IPS-NIHi7 (cell line): ENCODE results near the gene EID2.

Source experiments
- DNase-seq: peaks from one replicate; pipeline ENCODE4 v3.0.0; 2012; ENCODE audit warnings: mixed read lengths; ENCODE audit errors: extremely low spot score

EID2 gene

DNA sequence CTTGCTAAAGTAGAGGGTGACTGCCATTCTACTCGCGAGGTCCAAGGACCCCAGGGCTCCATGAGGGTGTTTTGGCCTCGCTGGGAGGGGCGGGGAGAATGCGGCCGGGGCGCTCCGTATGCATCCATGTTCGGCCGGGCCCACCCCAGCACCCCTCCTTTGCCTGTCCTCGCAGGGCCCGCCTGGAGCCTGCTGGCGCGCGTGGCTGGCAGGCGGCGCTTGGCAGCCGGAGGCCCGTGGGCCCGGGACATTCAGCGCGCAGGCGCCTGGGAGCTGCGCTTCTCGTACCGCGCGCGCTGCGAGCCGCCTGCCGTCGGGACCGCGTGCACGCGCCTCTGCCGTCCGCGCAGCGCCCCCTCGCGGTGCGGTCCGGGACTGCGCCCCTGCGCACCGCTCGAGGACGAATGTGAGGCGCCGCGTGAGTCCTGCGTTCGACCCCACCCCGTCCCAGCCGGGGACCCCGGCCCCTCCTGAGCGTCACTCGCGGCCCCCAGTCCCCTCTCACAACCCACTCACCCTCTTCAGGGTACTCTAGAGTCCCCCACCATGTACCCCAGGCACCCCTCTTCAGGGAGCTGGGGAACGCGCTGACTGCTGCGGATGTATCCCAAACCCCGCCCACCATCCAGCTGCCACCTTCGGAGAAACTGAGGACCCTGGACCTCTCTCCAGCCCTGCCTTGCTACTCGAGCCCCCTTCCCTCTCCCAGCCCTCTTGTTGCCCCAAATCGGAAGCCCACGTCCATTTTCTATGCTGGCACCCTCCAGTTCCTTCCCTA is 37.1 kb downstream of the EID2 start:
- peak; percentile 90 for DNase-seq

DNA sequence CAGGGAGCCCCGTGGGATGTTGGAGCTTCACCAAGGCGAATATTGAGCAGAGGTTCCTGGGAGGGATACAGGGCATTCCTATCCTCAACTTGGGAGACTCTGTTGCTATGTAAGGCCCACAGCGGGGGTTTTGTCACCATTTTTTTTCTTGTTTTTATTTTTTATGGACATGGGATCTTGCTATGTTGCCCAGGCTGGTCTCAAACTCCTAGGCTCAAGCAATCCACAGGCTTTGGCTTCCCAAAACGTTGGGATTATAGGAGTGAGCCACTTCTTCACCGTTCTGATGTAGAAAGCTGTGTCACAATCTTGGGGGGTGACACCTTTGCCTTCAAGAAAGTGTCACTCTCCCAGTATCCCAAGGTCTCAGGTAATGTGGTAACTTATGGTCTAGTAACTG is 38.6 kb downstream of the EID2 start:
- DNase-seq, result no peak

DNA sequence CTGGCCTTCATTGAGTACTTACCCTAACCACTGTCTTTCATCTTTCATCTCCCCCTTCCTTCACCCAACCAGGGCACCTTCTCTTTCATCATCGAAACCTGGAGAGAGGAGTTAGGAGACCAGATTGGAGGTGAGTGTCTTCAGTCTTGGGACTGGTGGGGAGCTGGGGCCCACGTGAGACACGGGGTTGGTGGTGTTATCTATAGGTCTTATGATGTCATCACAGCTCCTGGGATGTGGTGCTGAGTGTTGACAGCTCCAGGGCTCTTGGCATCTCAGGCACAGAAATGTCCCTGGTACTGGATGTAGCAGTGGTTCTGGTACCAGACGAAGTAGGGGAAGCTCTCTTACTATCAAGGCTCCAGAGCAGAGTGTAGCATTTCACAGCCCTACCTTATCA is 39.4 kb downstream of the EID2 start:
- no peak for DNase-seq

DNA sequence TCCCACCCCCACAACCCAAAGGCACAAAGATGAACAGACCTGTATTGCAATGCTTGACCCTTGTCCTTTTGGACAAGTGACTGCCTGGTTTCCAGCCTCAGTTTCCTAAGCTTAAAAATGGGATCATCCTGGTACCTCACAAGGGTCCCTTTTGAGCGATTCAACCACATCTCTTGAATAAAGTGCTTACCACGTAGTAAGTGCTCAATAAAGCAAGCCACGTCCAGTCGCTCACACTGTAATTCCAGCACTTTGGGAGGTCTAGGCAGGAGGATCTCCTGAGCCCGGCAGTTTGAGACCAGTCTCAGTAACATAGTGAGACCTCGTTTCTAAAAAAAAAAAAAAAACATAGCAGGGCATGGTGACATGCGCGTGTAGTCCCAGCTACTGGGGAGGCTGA is 40.0 kb downstream of the EID2 start:
- no peak for DNase-seq

DNA sequence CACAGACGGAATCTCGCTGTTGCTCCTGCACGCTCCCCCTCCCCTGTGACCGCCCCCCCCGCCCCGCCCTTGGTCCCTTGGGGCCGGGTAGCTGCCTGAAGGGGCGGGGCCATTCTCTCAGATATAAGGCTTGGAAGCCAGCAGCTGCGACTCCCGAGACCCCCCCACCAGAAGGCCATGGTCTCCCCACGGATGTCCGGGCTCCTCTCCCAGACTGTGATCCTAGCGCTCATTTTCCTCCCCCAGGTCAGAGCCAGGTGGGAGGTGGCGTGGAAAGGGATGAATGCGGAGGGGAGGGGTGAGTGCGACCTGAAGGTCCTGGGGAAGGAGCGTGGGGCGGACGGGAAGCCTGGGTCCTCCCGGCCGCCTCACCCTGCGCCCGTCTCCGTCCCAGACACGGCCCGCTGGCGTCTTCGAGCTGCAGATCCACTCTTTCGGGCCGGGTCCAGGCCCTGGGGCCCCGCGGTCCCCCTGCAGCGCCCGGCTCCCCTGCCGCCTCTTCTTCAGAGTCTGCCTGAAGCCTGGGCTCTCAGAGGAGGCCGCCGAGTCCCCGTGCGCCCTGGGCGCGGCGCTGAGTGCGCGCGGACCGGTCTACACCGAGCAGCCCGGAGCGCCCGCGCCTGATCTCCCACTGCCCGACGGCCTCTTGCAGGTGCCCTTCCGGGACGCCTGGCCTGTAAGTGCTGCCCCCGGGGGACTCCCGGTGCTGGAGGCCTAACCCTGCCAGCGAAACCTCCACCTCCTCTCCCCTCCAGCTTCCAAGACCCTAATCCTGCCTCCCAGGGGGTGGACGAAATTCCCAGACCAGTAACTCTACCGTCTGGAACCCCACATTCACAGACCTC is 40.9 kb downstream of the EID2 start, which contains the start of gene DLL3:
DLL3 (plus strand) TSS at position 150 of the 845 bp plus-strand sequence; CDS start at position 178, 28 bp downstream.
- peak; percentile 35 for DNase-seq

DNA sequence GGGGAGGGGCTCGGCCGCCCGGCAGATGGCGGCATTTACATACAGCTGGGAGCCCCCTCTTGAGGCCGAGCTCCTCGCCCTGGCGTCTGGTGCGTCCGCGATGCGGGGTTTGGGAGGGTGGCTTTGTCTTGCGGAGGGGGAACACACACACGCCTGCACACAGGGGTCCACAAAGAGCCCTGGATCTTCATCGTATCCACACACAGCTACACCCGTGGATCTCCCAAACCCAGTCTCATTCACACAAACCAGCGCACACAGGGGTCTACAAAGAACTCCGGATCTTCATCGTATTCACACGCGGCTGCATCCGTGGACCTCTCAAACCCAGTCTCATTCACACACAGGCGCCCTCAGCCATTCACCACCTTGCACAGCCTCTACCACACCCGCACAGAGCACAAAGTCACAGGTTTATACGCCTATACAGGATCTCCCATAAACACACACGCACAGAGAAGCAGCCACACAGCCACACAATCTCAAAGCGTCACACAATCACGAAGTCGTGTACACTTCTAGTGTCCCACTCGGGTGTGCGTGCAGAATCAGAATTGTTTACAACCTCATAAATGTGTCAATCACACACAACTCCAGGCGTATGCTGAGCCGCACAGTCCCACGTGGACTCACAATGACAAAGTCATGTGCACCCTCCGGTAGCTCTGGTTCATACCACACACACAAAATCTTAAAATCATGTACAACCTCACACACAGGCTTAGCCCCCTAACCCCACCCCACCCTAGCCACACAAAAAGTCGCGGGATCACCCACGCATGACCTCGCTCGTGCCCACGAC is 41.8 kb downstream of the EID2 start:
- DNase-seq, result peak; percentile 83

DNA sequence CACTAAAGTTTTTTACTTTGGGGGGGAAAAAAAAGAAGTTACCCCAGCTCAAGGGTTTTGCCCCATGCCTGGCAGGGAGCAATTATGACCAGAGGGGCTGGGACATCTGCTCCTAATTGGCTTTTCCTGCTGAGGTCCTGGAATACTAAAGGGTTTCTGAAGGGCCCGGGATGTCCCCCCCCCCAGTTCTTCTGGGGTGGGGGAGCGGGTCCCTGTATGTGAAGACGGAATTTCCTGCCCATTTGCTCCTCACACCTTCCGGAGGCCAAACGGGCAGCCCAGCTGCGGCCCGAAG is 42.3 kb downstream of the EID2 start:
- no peak for DNase-seq

DNA sequence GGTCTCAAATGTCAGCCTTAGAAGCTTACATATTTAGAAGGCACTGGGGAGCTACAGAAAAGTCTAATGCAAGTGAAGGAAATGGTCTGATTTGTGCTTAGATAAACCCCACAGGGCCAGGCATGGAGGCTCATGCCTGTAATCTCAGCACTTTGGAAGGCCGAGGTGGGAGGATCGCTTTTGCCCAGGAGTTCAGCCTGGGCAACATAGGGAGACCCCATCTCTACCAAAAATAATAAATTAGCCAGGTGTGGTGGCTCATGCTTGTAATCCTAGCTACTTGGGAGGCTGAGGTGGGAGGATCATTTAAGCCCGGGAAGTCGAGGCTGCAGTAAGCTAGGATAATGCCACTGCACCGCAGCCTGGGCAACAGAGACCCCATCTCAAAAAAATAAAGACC is 43.9 kb downstream of the EID2 start:
- no peak for DNase-seq

DNA sequence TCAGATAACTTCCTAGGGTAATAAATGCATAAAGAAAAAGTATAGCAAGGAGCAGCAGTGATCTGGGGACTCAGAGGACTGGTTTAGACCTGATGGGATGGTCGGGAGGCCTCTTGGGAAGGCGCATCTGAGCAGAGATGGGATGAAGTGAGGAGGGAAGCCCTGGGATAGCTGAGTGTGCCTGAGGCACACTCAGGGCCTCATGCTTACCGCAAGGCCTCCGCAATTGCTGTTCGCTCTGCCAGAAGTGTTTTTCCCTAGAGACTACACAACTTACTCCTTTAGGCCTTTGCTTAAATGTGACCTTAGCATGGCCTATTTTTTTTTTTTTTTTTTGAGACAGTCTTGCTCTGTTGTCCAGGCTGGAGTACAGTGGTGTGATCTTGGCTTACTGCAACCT is 45.3 kb downstream of the EID2 start:
- no peak for DNase-seq

DNA sequence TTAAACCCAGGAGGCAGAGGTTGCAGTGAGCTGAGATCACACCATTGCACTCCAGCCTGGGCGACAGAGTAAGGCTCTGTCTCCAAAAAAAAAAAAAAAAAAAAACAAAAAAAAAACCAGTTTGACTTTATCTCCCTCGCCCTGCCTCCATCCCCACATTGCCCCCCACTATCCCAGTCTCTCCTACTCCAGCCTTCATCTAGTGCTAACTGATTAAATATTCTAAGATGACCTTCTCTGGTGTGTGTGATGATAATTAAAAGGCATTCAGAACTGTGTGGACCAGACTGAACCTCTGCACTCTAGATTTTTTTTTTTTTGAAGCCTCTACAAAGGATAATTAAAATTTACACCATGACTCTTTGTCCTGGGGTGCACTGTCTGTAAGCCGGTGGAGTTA is 47.2 kb downstream of the EID2 start:
- no peak for DNase-seq

DNA sequence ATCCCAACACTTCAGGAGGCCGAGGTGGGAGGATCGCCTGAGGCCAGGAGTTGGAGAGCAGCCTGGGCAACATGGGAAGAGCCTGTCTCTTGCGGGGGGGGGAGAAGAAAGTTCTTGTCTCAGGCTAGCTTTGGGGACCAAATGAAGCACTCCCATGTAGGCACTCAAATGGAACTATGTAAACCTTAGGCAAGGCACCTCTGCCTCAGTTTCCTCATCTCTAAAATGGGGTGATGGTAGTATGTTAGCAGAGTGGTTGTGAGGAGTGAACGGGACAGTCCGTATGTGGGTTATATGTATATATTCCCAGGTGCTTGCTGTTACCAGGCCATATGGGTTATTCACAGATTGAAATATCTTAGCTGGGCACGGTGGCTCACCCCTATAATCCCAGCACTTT is 47.7 kb downstream of the EID2 start:
- DNase-seq, result no peak

DNA sequence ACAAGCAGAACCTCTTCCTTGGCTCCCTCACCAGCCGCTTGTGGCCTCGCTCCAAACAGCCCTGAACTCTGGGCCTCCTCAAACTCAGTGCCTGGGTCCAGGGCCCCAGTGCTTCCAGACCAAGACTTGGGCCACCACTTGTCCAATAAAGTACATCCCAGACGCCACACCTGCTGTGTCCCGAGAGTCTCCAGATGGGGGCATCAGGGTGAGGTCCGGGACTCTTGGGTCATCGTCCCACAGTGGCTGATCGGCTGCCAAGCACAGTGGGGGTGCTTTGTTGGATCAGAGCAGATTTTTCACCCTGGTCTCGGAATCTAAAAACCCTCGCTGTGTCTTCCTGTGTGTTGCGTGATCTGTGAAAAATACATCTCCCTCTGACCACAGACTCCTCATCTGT is 50.2 kb downstream of the EID2 start:
- DNase-seq, result no peak
